ENCODE data around the gene STAG2. TPM values are rescaled to one million over a fixed set of nuclear protein-coding genes. Genes with fewer than 3 reads are reported as not detected.
"Not testable (repeated sequence)": the region's sequence is repeated elsewhere in the genome, so short reads cannot be mapped to it uniquely, and the experiment has no call there.

STAG2 gene
- total and polyA plus RNA-seq, 8 donors, result 11.1 to 175 (median 26.1) TPM

GRCh38 chrX:124117325-124117724 is 155.8 kb downstream of the STAG2 start:
- intact Hi-C loops (cut with DNase I; ENCODE audit: low total_unique reads), result no loop called here
- WGBS, 5 donors, result 24 to 60% (median 53%) methylated on average over 1 of the region's 1 CpG
- DNase-seq, result no peak
- Histone ChIP-seq H3K27ac (no peak overlapping the region), H3K4me3 (no peak overlapping the region), H3K27me3 (no peaks in the 10 kb centered on the region), H3K36me3 (no peaks in the 10 kb centered on the region), H3K4me1 (no peaks in the 10 kb centered on the region), H3K9me3 (no peaks in the 10 kb centered on the region)
- no peak for TF ChIP-seq CTCF (IDR thresholded peaks at IDR 0.05)
- TF ChIP-seq POLR2AphosphoS5 (IDR thresholded peaks at IDR 0.05), result no peak
- TF ChIP-seq POLR2A (IDR thresholded peaks at IDR 0.05), result no peak
- TF ChIP-seq EP300 (IDR thresholded peaks at IDR 0.05), result no peak

GRCh38 chrX:124125471-124125870 is 164.0 kb downstream of the STAG2 start:
- intact Hi-C loops (cut with DNase I; ENCODE audit: low total_unique reads), result no loop called here
- no peaks in the 10 kb centered on the region for H3K4me1 ChIP-seq
- no peaks in the 10 kb centered on the region for H3K27me3 ChIP-seq
- TF ChIP-seq POLR2AphosphoS5 (IDR thresholded peaks at IDR 0.05), result no peak
- TF ChIP-seq POLR2A (IDR thresholded peaks at IDR 0.05), result no peak
- no peak for TF ChIP-seq CTCF (IDR thresholded peaks at IDR 0.05)
- no peak for TF ChIP-seq EP300 (IDR thresholded peaks at IDR 0.05)
- H3K4me3 ChIP-seq, result no peak overlapping the region
- H3K27ac ChIP-seq, result no peak overlapping the region
- H3K9me3 ChIP-seq, result no peaks in the 10 kb centered on the region
- no peaks in the 10 kb centered on the region for H3K36me3 ChIP-seq
- 71 to 92% (median 83%) methylated on average over 3 of the region's 3 CpGs for WGBS, 5 donors
- no peak for DNase-seq

- no peaks in the 10 kb centered on the region for H3K9me3 ChIP-seq
- H3K4me1 ChIP-seq, result no peaks in the 10 kb centered on the region
- WGBS, 5 donors, result 87 to 100% (median 96%) methylated on average over 2 to 7 of the region's 7 CpGs
- TF ChIP-seq POLR2A (IDR thresholded peaks at IDR 0.05) (no peak), POLR2AphosphoS5 (IDR thresholded peaks at IDR 0.05) (no peak), EP300 (IDR thresholded peaks at IDR 0.05) (no peak), CTCF (IDR thresholded peaks at IDR 0.05) (no peak)
- intact Hi-C loops (cut with DNase I; ENCODE audit: low total_unique reads), result no loop called here
- H3K27ac ChIP-seq, result no peak overlapping the region
- H3K36me3 ChIP-seq, result no peaks in the 10 kb centered on the region
- H3K27me3 ChIP-seq, result no peaks in the 10 kb centered on the region
- no peak for DNase-seq
- no peak overlapping the region for H3K4me3 ChIP-seq
These were observed 166.0 kb downstream of the STAG2 start for GRCh38 chrX:124127496-124127895.

- H3K36me3 ChIP-seq; H3K4me3 ChIP-seq; H3K9me3 ChIP-seq; H3K27ac ChIP-seq; intact Hi-C loops (cut with DNase I; ENCODE audit: low total_unique reads); DNase-seq; H3K4me1 ChIP-seq; H3K27me3 ChIP-seq: not testable (repeated sequence)
- 85 to 98% (median 93%) methylated on average over 5 of the region's 5 CpGs for WGBS, 5 donors
These were observed 170.9 kb downstream of the STAG2 start for GRCh38 chrX:124132437-124132836.

GRCh38 chrX:124145749-124146148 is 184.2 kb downstream of the STAG2 start:
- no peak for DNase-seq
- no peaks in the 10 kb centered on the region for H3K36me3 ChIP-seq
- H3K9me3 ChIP-seq, result peaks cover 0 to 21% (median 13%) of the 10 kb centered on the region in 4 donors
- H3K27ac ChIP-seq, result no peak overlapping the region
- no peak for TF ChIP-seq POLR2A (IDR thresholded peaks at IDR 0.05)
- TF ChIP-seq POLR2AphosphoS5 (IDR thresholded peaks at IDR 0.05), result no peak
- TF ChIP-seq CTCF (IDR thresholded peaks at IDR 0.05), result no peak
- TF ChIP-seq EP300 (IDR thresholded peaks at IDR 0.05), result no peak
- intact Hi-C loops (cut with DNase I; ENCODE audit: low total_unique reads), result no loop called here
- 92 to 98% (median 96%) methylated on average over 8 of the region's 8 CpGs for WGBS, 5 donors
- H3K4me3 ChIP-seq, result no peak overlapping the region
- no peaks in the 10 kb centered on the region for H3K27me3 ChIP-seq
- no peaks in the 10 kb centered on the region for H3K4me1 ChIP-seq

Measured in stomach (tissue), 9 donors.